ENCODE results near the gene TSPO. TPM values are rescaled to one million over a fixed set of nuclear protein-coding genes. Genes with fewer than 3 reads are reported as not detected.

TSPO gene
- total RNA-seq, 1 experiment from 2014 or later, result 243 TPM

- intact Hi-C loops (cut with micrococcal nuclease; ENCODE audit: unreplicated experiment), result no loop called here
- Histone ChIP-seq H3K79me2 (ENCODE audit: low read depth) (no peaks in the 10 kb centered on the region), H3K27ac (no peak overlapping the region), H3K9me2 (ENCODE audit: insufficient read depth) (no peaks in the 10 kb centered on the region), H3K27me3 (ENCODE audit: insufficient read depth, low read depth) (peaks cover 24% of the 10 kb centered on the region), H2AFZ (no peak overlapping the region), H3K4me2 (no peak overlapping the region), H4K20me1 (ENCODE audit: insufficient read depth) (no peaks in the 10 kb centered on the region; the same call in 1 of the 2 replicates), H3K4me1 (replicated peaks; ENCODE audit: insufficient read depth) (0 out of 2 replicates have a peak, but pooled peaks cover 4% of the 10 kb centered on the region), H3K4me3 (no peak overlapping the region), H3K36me3 (ENCODE audit: low read depth) (no peaks in the 10 kb centered on the region), H3F3A (ENCODE audit: insufficient read depth, low read depth) (peaks cover 9% of the 10 kb centered on the region; the same call in 1 of the 2 replicates), H3K9me3 (ENCODE audit: insufficient read depth, low read depth) (no peaks in the 10 kb centered on the region)
- BruUV-seq (replicated peaks), result no TSS peak
- TF ChIP-seq, protein P1, sequence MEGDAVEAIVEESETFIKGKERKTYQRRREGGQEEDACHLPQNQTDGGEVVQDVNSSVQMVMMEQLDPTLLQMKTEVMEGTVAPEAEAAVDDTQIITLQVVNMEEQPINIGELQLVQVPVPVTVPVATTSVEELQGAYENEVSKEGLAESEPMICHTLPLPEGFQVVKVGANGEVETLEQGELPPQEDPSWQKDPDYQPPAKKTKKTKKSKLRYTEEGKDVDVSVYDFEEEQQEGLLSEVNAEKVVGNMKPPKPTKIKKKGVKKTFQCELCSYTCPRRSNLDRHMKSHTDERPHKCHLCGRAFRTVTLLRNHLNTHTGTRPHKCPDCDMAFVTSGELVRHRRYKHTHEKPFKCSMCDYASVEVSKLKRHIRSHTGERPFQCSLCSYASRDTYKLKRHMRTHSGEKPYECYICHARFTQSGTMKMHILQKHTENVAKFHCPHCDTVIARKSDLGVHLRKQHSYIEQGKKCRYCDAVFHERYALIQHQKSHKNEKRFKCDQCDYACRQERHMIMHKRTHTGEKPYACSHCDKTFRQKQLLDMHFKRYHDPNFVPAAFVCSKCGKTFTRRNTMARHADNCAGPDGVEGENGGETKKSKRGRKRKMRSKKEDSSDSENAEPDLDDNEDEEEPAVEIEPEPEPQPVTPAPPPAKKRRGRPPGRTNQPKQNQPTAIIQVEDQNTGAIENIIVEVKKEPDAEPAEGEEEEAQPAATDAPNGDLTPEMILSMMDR (conservative IDR thresholded peaks at IDR 0.05), result no peak
- ChIA-PET CTCF (no interaction called here), POLR2A (ENCODE audit: unreplicated experiment) (no interaction called here)
- no peak for DNase-seq
Measured at GRCh38 chr22:43203471-43203981, 52.2 kb downstream of the TSPO start.

DNA sequence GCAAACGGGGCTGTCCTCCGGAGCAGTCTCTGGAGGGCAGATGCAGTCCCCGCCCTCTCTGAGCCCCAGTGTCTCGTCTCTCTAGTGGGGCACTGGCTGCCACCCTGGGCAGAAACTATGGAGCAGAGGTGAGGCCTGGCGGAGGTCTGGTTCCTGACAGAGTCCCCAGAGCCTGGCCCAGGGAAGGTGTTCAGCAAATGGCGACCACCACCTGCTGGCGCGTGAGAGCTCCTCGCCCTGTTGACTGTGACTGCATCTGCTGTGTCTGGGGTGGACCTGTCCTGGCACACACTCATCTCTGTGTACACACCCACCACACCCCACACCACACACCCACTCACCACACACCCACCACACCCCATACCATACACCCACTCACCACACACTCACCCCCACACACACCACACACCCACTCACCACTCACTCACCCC, 53.9 kb downstream of the TSPO start:
- DNase-seq, result no peak
- intact Hi-C loops (cut with micrococcal nuclease; ENCODE audit: unreplicated experiment), result no loop called here
- no TSS peak for BruUV-seq (replicated peaks)
- H2AFZ ChIP-seq, result no peak overlapping the region
- H3K27ac ChIP-seq, result no peak overlapping the region
- H3K79me2 ChIP-seq (ENCODE audit: low read depth), result no peaks in the 10 kb centered on the region
- H3K4me2 ChIP-seq, result no peak overlapping the region
- H3K9me2 ChIP-seq (ENCODE audit: insufficient read depth), result no peaks in the 10 kb centered on the region
- H4K20me1 ChIP-seq (ENCODE audit: insufficient read depth), result no peaks in the 10 kb centered on the region; the same call in 1 of the 2 replicates
- ChIA-PET POLR2A (ENCODE audit: unreplicated experiment) (no interaction called here), CTCF (no interaction called here)
- TF ChIP-seq, protein P1 (conservative IDR thresholded peaks at IDR 0.05), result no peak
- no peak for TF ChIP-seq EZH2 (IDR thresholded peaks at IDR 0.05; ENCODE audit: low read depth)
- no peak overlapping the region for H3K4me3 ChIP-seq
- no peaks in the 10 kb centered on the region for H3K4me1 ChIP-seq (replicated peaks; ENCODE audit: insufficient read depth)
- H3K9me3 ChIP-seq (ENCODE audit: insufficient read depth, low read depth), result no peaks in the 10 kb centered on the region
- no peaks in the 10 kb centered on the region for H3K36me3 ChIP-seq (ENCODE audit: low read depth)
- peaks cover 9% of the 10 kb centered on the region; the same call in 1 of the 2 replicates for H3F3A ChIP-seq (ENCODE audit: insufficient read depth, low read depth)
- H3K27me3 ChIP-seq (ENCODE audit: insufficient read depth, low read depth), result peaks cover 20% of the 10 kb centered on the region

DNA sequence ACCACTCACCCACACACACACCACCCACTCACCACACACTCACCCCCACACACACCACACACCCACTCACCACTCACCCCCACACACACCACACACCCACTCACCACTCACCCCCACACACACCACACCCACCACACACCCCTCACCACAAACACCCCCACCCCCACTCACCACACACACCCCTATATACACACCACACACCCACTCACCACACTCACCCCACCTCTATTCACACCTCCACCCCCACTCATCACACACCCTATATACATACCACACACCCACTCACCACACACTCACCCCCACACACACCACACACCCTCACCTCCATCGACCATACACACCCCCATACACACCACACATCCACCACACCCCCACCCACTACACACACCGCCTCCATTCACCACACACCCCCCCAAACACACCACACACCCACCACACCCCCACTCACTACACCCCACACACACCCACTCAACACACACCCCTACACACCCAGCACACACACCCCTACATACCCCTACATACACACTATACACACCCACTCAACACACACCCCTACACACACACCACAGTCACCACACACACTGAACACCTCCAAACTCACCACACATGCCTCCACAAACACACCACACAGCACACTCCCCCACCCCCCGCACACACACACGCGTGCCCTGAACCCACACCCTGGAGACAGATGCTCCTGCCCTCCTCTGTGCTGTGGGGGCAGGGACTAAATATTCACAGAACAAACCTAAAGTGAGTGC, 54.6 kb downstream of the TSPO start:
- Histone ChIP-seq H3K9me3 (ENCODE audit: insufficient read depth, low read depth) (no peaks in the 10 kb centered on the region), H3K36me3 (ENCODE audit: low read depth) (no peaks in the 10 kb centered on the region), H2AFZ (no peak overlapping the region), H3K4me2 (no peak overlapping the region), H4K20me1 (ENCODE audit: insufficient read depth) (no peaks in the 10 kb centered on the region; the same call in 1 of the 2 replicates), H3K27ac (no peak overlapping the region), H3K4me3 (no peak overlapping the region), H3F3A (ENCODE audit: insufficient read depth, low read depth) (peaks cover 9% of the 10 kb centered on the region; the same call in 1 of the 2 replicates), H3K4me1 (replicated peaks; ENCODE audit: insufficient read depth) (no peaks in the 10 kb centered on the region), H3K27me3 (ENCODE audit: insufficient read depth, low read depth) (peaks cover 20% of the 10 kb centered on the region), H3K79me2 (ENCODE audit: low read depth) (no peaks in the 10 kb centered on the region), H3K9me2 (ENCODE audit: insufficient read depth) (no peaks in the 10 kb centered on the region)
- intact Hi-C loops (cut with micrococcal nuclease; ENCODE audit: unreplicated experiment), result no loop called here
- ChIA-PET CTCF (no interaction called here), POLR2A (ENCODE audit: unreplicated experiment) (no interaction called here)
- DNase-seq, result no peak
- TF ChIP-seq EZH2 (IDR thresholded peaks at IDR 0.05; ENCODE audit: low read depth), result no peak
- TF ChIP-seq, protein P1 (conservative IDR thresholded peaks at IDR 0.05), result no peak
- BruUV-seq (replicated peaks), result no TSS peak

All from PC-9 (cell line).